ENCODE data around the gene CSNK1G1.
"Not testable (repeated sequence)": the region's sequence is repeated elsewhere in the genome, so short reads cannot be mapped to it uniquely, and the experiment has no call there.

Gene CSNK1G1

GRCh38 chr15:64232400-64232799 lies 123.6 kb downstream of the CSNK1G1 start:
- Histone ChIP-seq H3K9ac (ENCODE audit: low read length) (no peak overlapping the region), H3K9me3 (ENCODE audit: low read length) (no peaks in the 10 kb centered on the region), H3K4me3 (ENCODE audit: low read depth in 1 of 2, low read length in 2 of 2) (no peak overlapping the region), H3K36me3 (ENCODE audit: insufficient read depth, low read length) (no peaks in the 10 kb centered on the region), H3K27ac (ENCODE audit: low read depth, low read length) (no peak overlapping the region), H3K27me3 (ENCODE audit: control insufficient read depth in 1 of 2, insufficient read depth in 2 of 2, low read length in 2 of 2) (no peaks in the 10 kb centered on the region), H3K4me1 (ENCODE audit: insufficient read depth, low read length) (no peaks in the 10 kb centered on the region)

GRCh38 chr15:64229129-64229724 lies 126.7 kb downstream of the CSNK1G1 start:
- H3K27ac ChIP-seq (ENCODE audit: low read depth, low read length), result no peak overlapping the region
- no peak overlapping the region for H3K9ac ChIP-seq (ENCODE audit: low read length)
- H3K9me3 ChIP-seq (ENCODE audit: low read length), result no peaks in the 10 kb centered on the region
- H3K4me3 ChIP-seq (ENCODE audit: low read depth in 1 of 2, low read length in 2 of 2), result no peak overlapping the region
- peaks cover 11% of the 10 kb centered on the region for H3K4me1 ChIP-seq (ENCODE audit: insufficient read depth, low read length)
- no peaks in the 10 kb centered on the region for H3K27me3 ChIP-seq (ENCODE audit: control insufficient read depth in 1 of 2, insufficient read depth in 2 of 2, low read length in 2 of 2)
- H3K36me3 ChIP-seq (ENCODE audit: insufficient read depth, low read length), result no peaks in the 10 kb centered on the region

DNA sequence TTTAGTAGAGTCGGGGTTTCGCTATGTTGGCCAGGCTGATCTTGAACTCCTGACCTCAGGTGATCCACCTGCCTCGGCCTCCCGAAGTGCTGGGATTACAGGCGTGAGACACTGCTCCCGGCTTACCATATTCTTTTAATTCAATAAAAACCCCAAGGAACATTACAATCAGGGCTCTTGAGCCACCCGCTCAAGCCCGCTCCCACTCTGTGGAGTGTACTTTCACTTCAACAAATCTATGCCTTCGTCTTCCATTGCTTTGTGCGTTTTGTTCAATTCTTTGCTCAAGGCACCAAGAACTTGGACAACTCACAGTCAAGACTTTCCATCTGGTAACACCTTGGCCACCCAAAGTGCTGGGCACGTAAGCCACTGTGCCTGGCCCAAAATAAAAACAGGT lies 130.2 kb downstream of the CSNK1G1 start:
- Histone ChIP-seq H3K4me1 (ENCODE audit: insufficient read depth, low read length) (peaks cover 11% of the 10 kb centered on the region), H3K36me3 (ENCODE audit: insufficient read depth, low read length) (no peaks in the 10 kb centered on the region), H3K4me3 (ENCODE audit: low read depth in 1 of 2, low read length in 2 of 2) (no peak overlapping the region), H3K27me3 (ENCODE audit: control insufficient read depth in 1 of 2, insufficient read depth in 2 of 2, low read length in 2 of 2) (no peaks in the 10 kb centered on the region), H3K9ac (ENCODE audit: low read length) (no peak overlapping the region), H3K27ac (ENCODE audit: low read depth, low read length) (no peak overlapping the region), H3K9me3 (ENCODE audit: low read length) (no peaks in the 10 kb centered on the region)

DNA sequence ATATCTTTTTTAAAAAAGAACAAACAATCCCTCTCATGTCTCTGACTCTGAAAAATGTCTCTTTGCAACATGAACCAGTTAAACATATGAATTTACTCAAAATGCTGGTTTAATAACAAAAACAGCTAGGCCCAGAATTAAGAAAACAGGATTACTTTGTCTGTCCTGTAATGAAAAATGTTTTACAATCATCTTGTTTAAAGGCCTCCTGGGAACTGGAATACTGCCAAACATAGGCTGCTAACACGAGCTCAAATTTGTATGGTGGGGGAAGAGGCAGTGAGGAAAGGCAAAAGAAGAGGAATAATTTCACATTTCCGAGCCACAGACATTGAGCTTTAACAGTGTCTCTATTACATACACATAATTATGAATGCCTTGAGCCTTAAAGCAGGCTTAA lies 131.5 kb downstream of the CSNK1G1 start:
- Histone ChIP-seq H3K4me3 (ENCODE audit: low read depth in 1 of 2, low read length in 2 of 2) (no peak overlapping the region), H3K36me3 (ENCODE audit: insufficient read depth, low read length) (no peaks in the 10 kb centered on the region), H3K4me1 (ENCODE audit: insufficient read depth, low read length) (peaks cover 11% of the 10 kb centered on the region), H3K27me3 (ENCODE audit: control insufficient read depth in 1 of 2, insufficient read depth in 2 of 2, low read length in 2 of 2) (no peaks in the 10 kb centered on the region), H3K9me3 (ENCODE audit: low read length) (no peaks in the 10 kb centered on the region), H3K27ac (ENCODE audit: low read depth, low read length) (no peak overlapping the region), H3K9ac (ENCODE audit: low read length) (no peak overlapping the region)

DNA sequence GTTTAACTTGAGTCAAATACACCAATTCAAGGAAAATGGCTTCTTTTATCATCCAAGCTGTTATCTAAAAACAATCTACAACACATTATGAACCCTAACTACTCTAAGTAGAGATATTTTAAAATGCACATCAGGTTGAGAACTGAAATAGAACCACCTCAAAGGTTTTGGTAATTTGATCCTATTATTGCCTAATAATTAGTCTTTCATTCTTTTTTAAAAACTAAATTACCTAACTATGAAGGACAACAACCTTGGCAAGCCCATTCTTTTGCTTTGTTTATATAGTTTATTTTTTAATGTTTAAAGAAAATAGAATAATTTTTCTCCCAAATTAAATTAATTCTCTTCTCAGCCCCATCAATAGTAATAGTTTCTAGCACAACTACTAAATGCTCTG lies 132.1 kb downstream of the CSNK1G1 start:
- Histone ChIP-seq H3K9me3 (ENCODE audit: low read length) (no peaks in the 10 kb centered on the region), H3K36me3 (ENCODE audit: insufficient read depth, low read length) (no peaks in the 10 kb centered on the region), H3K27ac (ENCODE audit: low read depth, low read length) (no peak overlapping the region), H3K4me1 (ENCODE audit: insufficient read depth, low read length) (peaks cover 11% of the 10 kb centered on the region), H3K27me3 (ENCODE audit: control insufficient read depth in 1 of 2, insufficient read depth in 2 of 2, low read length in 2 of 2) (no peaks in the 10 kb centered on the region), H3K4me3 (ENCODE audit: low read depth in 1 of 2, low read length in 2 of 2) (no peak overlapping the region), H3K9ac (ENCODE audit: low read length) (no peak overlapping the region)

DNA sequence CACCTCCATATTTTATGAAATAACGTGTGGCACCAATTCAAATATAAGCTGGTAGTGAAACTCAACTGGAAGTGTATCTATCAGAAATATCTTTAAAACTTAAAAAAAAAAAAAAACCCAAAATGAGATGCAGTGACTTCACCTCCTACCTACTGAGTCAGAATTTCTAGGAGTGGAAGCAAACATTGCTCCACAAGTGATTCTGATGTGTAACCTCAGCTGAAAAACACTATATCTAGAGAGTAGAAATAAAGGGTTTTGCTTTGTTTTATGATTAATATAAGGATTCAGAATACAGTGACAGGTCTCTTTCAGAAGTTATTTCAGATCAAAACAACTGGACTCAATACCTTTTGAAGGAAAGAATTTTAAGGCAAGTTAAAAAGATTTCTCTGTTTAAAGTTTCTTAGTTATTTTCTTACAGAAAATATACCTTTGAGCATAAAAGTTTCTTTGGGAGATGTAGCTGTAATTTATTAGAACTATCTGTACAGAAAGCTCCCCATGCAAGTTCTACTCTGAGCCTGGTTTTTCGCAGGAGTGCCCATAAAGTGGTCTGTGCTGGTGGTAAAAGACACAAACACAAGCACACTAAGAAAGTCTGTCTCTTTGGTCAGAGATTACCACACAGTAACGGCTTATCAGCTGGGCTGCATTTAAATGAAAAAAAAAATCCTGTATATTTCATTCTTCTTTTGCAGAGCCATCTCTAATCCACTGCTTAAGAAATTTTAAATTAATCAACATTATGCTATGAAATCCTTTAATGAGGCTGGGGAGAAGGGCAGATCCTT lies 133.2 kb downstream of the CSNK1G1 start:
- Histone ChIP-seq H3K9me3 (ENCODE audit: low read length) (no peaks in the 10 kb centered on the region), H3K27me3 (ENCODE audit: control insufficient read depth in 1 of 2, insufficient read depth in 2 of 2, low read length in 2 of 2) (no peaks in the 10 kb centered on the region), H3K4me3 (ENCODE audit: low read depth in 1 of 2, low read length in 2 of 2) (no peak overlapping the region), H3K4me1 (ENCODE audit: insufficient read depth, low read length) (peaks cover 11% of the 10 kb centered on the region), H3K27ac (ENCODE audit: low read depth, low read length) (no peak overlapping the region), H3K36me3 (ENCODE audit: insufficient read depth, low read length) (no peaks in the 10 kb centered on the region), H3K9ac (ENCODE audit: low read length) (no peak overlapping the region)

DNA sequence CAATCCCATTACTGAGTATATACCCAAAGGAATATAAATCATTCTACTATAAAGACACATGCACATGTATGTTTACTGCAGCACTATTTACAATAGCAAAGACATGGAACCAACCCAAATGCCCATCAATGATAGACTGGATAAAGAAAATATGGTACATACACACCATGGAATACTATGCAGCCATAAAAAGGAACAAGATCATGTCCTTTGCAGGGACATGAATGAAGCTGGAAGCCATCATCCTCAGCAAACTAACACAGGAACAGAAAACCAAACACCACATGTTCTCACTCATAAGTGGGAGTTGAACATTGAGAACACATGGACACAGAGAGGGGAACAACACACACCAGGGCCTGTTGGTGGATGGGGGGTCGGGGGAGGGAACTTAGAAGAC lies 134.1 kb downstream of the CSNK1G1 start:
- not testable (repeated sequence) for H3K27ac ChIP-seq (ENCODE audit: low read depth, low read length); H3K27me3 ChIP-seq (ENCODE audit: control insufficient read depth in 1 of 2, insufficient read depth in 2 of 2, low read length in 2 of 2); H3K9me3 ChIP-seq (ENCODE audit: low read length)

GRCh38 chr15:64217429-64217750 lies 138.6 kb downstream of the CSNK1G1 start:
- not testable (repeated sequence) for H3K9ac ChIP-seq (ENCODE audit: low read length); H3K27ac ChIP-seq (ENCODE audit: low read depth, low read length)

More for the DNA sequence above, 134.1 kb downstream of the CSNK1G1 start:
- H3K4me1 ChIP-seq (ENCODE audit: insufficient read depth, low read length), result peaks cover 11% of the 10 kb centered on the region
- H3K4me3 ChIP-seq (ENCODE audit: low read depth in 1 of 2, low read length in 2 of 2); H3K9ac ChIP-seq (ENCODE audit: low read length); H3K36me3 ChIP-seq (ENCODE audit: insufficient read depth, low read length): not testable (repeated sequence)

DNA sequence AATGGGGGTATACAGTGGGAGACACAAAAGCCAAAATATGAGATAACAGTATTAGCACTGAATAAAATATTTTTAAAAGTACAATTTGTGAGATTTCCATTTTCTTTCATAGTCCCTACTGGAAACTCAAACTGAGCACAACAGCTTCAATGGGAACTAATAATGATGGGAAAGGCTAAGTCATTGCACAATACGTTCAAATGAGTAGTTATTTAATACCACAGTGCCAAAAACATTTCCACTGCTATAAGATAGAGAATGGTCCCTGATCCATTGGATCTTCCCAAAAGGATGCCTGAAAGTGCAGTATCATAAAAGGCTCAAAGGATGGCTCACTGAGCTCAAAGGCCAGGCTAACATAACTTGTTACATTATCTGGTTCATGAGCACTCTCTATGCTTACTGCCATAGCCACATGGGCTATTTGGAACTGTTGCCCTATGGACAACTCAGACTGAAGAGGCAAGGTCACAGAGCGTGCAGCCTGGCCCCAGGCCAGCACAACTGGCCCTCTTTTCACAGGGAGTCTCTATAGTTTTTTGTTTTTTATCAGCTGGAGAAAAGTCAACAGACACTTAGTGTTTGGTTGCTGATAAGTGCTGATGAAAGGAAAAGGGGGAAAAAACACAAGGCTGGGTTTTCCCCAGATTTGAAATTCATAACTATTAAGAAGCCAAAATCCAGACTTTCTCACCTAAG lies 139.1 kb downstream of the CSNK1G1 start:
- Histone ChIP-seq H3K27me3 (ENCODE audit: control insufficient read depth in 1 of 2, insufficient read depth in 2 of 2, low read length in 2 of 2) (no peaks in the 10 kb centered on the region), H3K36me3 (ENCODE audit: insufficient read depth, low read length) (peaks cover 9% of the 10 kb centered on the region), H3K27ac (ENCODE audit: low read depth, low read length) (no peak overlapping the region), H3K4me3 (ENCODE audit: low read depth in 1 of 2, low read length in 2 of 2) (no peak overlapping the region), H3K4me1 (ENCODE audit: insufficient read depth, low read length) (no peaks in the 10 kb centered on the region), H3K9ac (ENCODE audit: low read length) (no peak overlapping the region), H3K9me3 (ENCODE audit: low read length) (no peaks in the 10 kb centered on the region)

More at GRCh38 chr15:64217429-64217750, 138.6 kb downstream of the CSNK1G1 start:
- H3K4me3 ChIP-seq (ENCODE audit: low read depth in 1 of 2, low read length in 2 of 2); H3K27me3 ChIP-seq (ENCODE audit: control insufficient read depth in 1 of 2, insufficient read depth in 2 of 2, low read length in 2 of 2); H3K9me3 ChIP-seq (ENCODE audit: low read length); H3K4me1 ChIP-seq (ENCODE audit: insufficient read depth, low read length); H3K36me3 ChIP-seq (ENCODE audit: insufficient read depth, low read length): not testable (repeated sequence)

GRCh38 chr15:64216196-64216595 lies 139.8 kb downstream of the CSNK1G1 start:
- H3K27ac ChIP-seq (ENCODE audit: low read depth, low read length), result no peak overlapping the region
- no peaks in the 10 kb centered on the region for H3K27me3 ChIP-seq (ENCODE audit: control insufficient read depth in 1 of 2, insufficient read depth in 2 of 2, low read length in 2 of 2)
- H3K9me3 ChIP-seq (ENCODE audit: low read length), result no peaks in the 10 kb centered on the region
- H3K9ac ChIP-seq (ENCODE audit: low read length), result no peak overlapping the region
- no peaks in the 10 kb centered on the region for H3K4me1 ChIP-seq (ENCODE audit: insufficient read depth, low read length)
- H3K36me3 ChIP-seq (ENCODE audit: insufficient read depth, low read length), result peaks cover 9% of the 10 kb centered on the region
- H3K4me3 ChIP-seq (ENCODE audit: low read depth in 1 of 2, low read length in 2 of 2), result no peak overlapping the region

DNA sequence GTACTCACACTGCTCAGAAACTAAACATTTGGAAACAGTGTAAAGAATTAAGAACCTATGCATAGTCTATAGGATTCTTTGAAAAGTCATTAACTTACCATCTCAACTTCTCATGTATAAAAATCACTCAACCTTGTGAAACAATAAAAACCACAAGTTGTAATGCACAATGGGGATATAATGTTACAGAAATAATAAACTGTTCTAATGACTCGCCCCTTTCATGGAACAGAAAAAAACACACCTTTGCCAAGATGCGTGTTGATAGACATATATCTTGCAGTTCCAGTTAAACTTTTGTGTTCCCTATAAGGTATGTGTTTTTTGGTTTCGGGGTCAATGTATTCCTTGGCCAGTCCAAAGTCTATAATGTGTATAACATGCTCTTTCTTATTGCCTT lies 142.3 kb downstream of the CSNK1G1 start:
- peaks cover 9% of the 10 kb centered on the region for H3K36me3 ChIP-seq (ENCODE audit: insufficient read depth, low read length)
- H3K4me3 ChIP-seq (ENCODE audit: low read depth in 1 of 2, low read length in 2 of 2), result no peak overlapping the region
- no peak overlapping the region for H3K27ac ChIP-seq (ENCODE audit: low read depth, low read length)
- H3K9ac ChIP-seq (ENCODE audit: low read length), result no peak overlapping the region
- H3K27me3 ChIP-seq (ENCODE audit: control insufficient read depth in 1 of 2, insufficient read depth in 2 of 2, low read length in 2 of 2), result no peaks in the 10 kb centered on the region
- H3K4me1 ChIP-seq (ENCODE audit: insufficient read depth, low read length), result no peaks in the 10 kb centered on the region
- no peaks in the 10 kb centered on the region for H3K9me3 ChIP-seq (ENCODE audit: low read length)
